ENCODE data around the gene NAXD.

Gene NAXD

GRCh38 chr13:110576736-110577476 is 38.4 kb upstream of the NAXD start:
- Histone ChIP-seq H3K9me3 (ENCODE audit: control insufficient read depth in 1 of 2, low read length in 2 of 2) (no peaks in the 10 kb centered on the region), H3K36me3 (ENCODE audit: control insufficient read depth in 1 of 2, insufficient read depth in 2 of 2, low read length in 2 of 2) (no peaks in the 10 kb centered on the region), H3K4me3 (ENCODE audit: low read depth in 1 of 2, low read length in 2 of 2) (no peak overlapping the region), H3K27ac (ENCODE audit: low read depth, low read length) (peak overlapping the region; percentile 32), H3K9ac (ENCODE audit: low read depth in 1 of 2, low read length in 2 of 2) (no peak overlapping the region), H3K4me1 (ENCODE audit: control insufficient read depth in 1 of 2, insufficient read depth in 2 of 2, low read length in 2 of 2) (peaks cover 20 to 22% of the 10 kb centered on the region in 2 donors), H3K27me3 (ENCODE audit: control insufficient read depth in 1 of 2, insufficient read depth in 2 of 2, low read length in 2 of 2) (no peaks in the 10 kb centered on the region)

- Histone ChIP-seq H3K27me3 (ENCODE audit: control insufficient read depth in 1 of 2, insufficient read depth in 2 of 2, low read length in 2 of 2) (no peaks in the 10 kb centered on the region), H3K9ac (ENCODE audit: low read depth in 1 of 2, low read length in 2 of 2) (no peak overlapping the region), H3K27ac (ENCODE audit: low read depth, low read length) (no peak overlapping the region), H3K4me1 (ENCODE audit: control insufficient read depth in 1 of 2, insufficient read depth in 2 of 2, low read length in 2 of 2) (peaks cover 12 to 15% of the 10 kb centered on the region in 2 donors), H3K4me3 (ENCODE audit: low read depth in 1 of 2, low read length in 2 of 2) (no peak overlapping the region), H3K36me3 (ENCODE audit: control insufficient read depth in 1 of 2, insufficient read depth in 2 of 2, low read length in 2 of 2) (no peaks in the 10 kb centered on the region), H3K9me3 (ENCODE audit: control insufficient read depth in 1 of 2, low read length in 2 of 2) (no peaks in the 10 kb centered on the region)
Observed at GRCh38 chr13:110578363-110578762, 37.0 kb upstream of the NAXD start.

- H3K4me1 ChIP-seq (ENCODE audit: control insufficient read depth in 1 of 2, insufficient read depth in 2 of 2, low read length in 2 of 2), result peaks cover 5 to 6% of the 10 kb centered on the region in 2 donors
- no peak overlapping the region for H3K27ac ChIP-seq (ENCODE audit: low read depth, low read length)
- H3K36me3 ChIP-seq (ENCODE audit: control insufficient read depth in 1 of 2, insufficient read depth in 2 of 2, low read length in 2 of 2), result no peaks in the 10 kb centered on the region
- H3K27me3 ChIP-seq (ENCODE audit: control insufficient read depth in 1 of 2, insufficient read depth in 2 of 2, low read length in 2 of 2), result no peaks in the 10 kb centered on the region
- no peaks in the 10 kb centered on the region for H3K9me3 ChIP-seq (ENCODE audit: control insufficient read depth in 1 of 2, low read length in 2 of 2)
- no peak overlapping the region for H3K4me3 ChIP-seq (ENCODE audit: low read depth in 1 of 2, low read length in 2 of 2)
- H3K9ac ChIP-seq (ENCODE audit: low read depth in 1 of 2, low read length in 2 of 2), result no peak overlapping the region
Observed at GRCh38 chr13:110580800-110581199, 34.5 kb upstream of the NAXD start.

- Histone ChIP-seq H3K4me1 (ENCODE audit: control insufficient read depth in 1 of 2, insufficient read depth in 2 of 2, low read length in 2 of 2) (no peaks in the 10 kb centered on the region), H3K36me3 (ENCODE audit: control insufficient read depth in 1 of 2, insufficient read depth in 2 of 2, low read length in 2 of 2) (no peaks in the 10 kb centered on the region), H3K9ac (ENCODE audit: low read depth in 1 of 2, low read length in 2 of 2) (no peak overlapping the region), H3K4me3 (ENCODE audit: low read depth in 1 of 2, low read length in 2 of 2) (no peak overlapping the region), H3K27ac (ENCODE audit: low read depth, low read length) (no peak overlapping the region), H3K27me3 (ENCODE audit: control insufficient read depth in 1 of 2, insufficient read depth in 2 of 2, low read length in 2 of 2) (no peaks in the 10 kb centered on the region), H3K9me3 (ENCODE audit: control insufficient read depth in 1 of 2, low read length in 2 of 2) (no peaks in the 10 kb centered on the region)
Observed at GRCh38 chr13:110581506-110582185, 33.7 kb upstream of the NAXD start.

- Histone ChIP-seq H3K9me3 (ENCODE audit: control insufficient read depth in 1 of 2, low read length in 2 of 2) (no peaks in the 10 kb centered on the region), H3K4me1 (ENCODE audit: control insufficient read depth in 1 of 2, insufficient read depth in 2 of 2, low read length in 2 of 2) (no peaks in the 10 kb centered on the region), H3K36me3 (ENCODE audit: control insufficient read depth in 1 of 2, insufficient read depth in 2 of 2, low read length in 2 of 2) (no peaks in the 10 kb centered on the region), H3K9ac (ENCODE audit: low read depth in 1 of 2, low read length in 2 of 2) (no peak overlapping the region), H3K27ac (ENCODE audit: low read depth, low read length) (no peak overlapping the region), H3K4me3 (ENCODE audit: low read depth in 1 of 2, low read length in 2 of 2) (no peak overlapping the region), H3K27me3 (ENCODE audit: control insufficient read depth in 1 of 2, insufficient read depth in 2 of 2, low read length in 2 of 2) (no peaks in the 10 kb centered on the region)
Observed at GRCh38 chr13:110582421-110582954, 32.9 kb upstream of the NAXD start.

GRCh38 chr13:110583178-110583865 is 32.0 kb upstream of the NAXD start:
- Histone ChIP-seq H3K9ac (ENCODE audit: low read depth in 1 of 2, low read length in 2 of 2) (no peak overlapping the region), H3K4me1 (ENCODE audit: control insufficient read depth in 1 of 2, insufficient read depth in 2 of 2, low read length in 2 of 2) (no peaks in the 10 kb centered on the region), H3K36me3 (ENCODE audit: control insufficient read depth in 1 of 2, insufficient read depth in 2 of 2, low read length in 2 of 2) (no peaks in the 10 kb centered on the region), H3K9me3 (ENCODE audit: control insufficient read depth in 1 of 2, low read length in 2 of 2) (no peaks in the 10 kb centered on the region), H3K27ac (ENCODE audit: low read depth, low read length) (no peak overlapping the region), H3K4me3 (ENCODE audit: low read depth in 1 of 2, low read length in 2 of 2) (no peak overlapping the region), H3K27me3 (ENCODE audit: control insufficient read depth in 1 of 2, insufficient read depth in 2 of 2, low read length in 2 of 2) (no peaks in the 10 kb centered on the region)

- no peaks in the 10 kb centered on the region for H3K36me3 ChIP-seq (ENCODE audit: control insufficient read depth in 1 of 2, insufficient read depth in 2 of 2, low read length in 2 of 2)
- no peak overlapping the region for H3K4me3 ChIP-seq (ENCODE audit: low read depth in 1 of 2, low read length in 2 of 2)
- no peaks in the 10 kb centered on the region for H3K4me1 ChIP-seq (ENCODE audit: control insufficient read depth in 1 of 2, insufficient read depth in 2 of 2, low read length in 2 of 2)
- H3K9ac ChIP-seq (ENCODE audit: low read depth in 1 of 2, low read length in 2 of 2), result no peak overlapping the region
- H3K9me3 ChIP-seq (ENCODE audit: control insufficient read depth in 1 of 2, low read length in 2 of 2), result no peaks in the 10 kb centered on the region
- no peak overlapping the region for H3K27ac ChIP-seq (ENCODE audit: low read depth, low read length)
- H3K27me3 ChIP-seq (ENCODE audit: control insufficient read depth in 1 of 2, insufficient read depth in 2 of 2, low read length in 2 of 2), result no peaks in the 10 kb centered on the region
Observed at GRCh38 chr13:110589793-110590390, 25.5 kb upstream of the NAXD start.

- Histone ChIP-seq H3K27me3 (ENCODE audit: control insufficient read depth in 1 of 2, insufficient read depth in 2 of 2, low read length in 2 of 2) (no peaks in the 10 kb centered on the region), H3K27ac (ENCODE audit: low read depth, low read length) (no peak overlapping the region), H3K9ac (ENCODE audit: low read depth in 1 of 2, low read length in 2 of 2) (no peak overlapping the region)
Observed at GRCh38 chr13:110590577-110590976, 24.8 kb upstream of the NAXD start.

GRCh38 chr13:110592665-110593064 is 22.7 kb upstream of the NAXD start:
- H3K9ac ChIP-seq (ENCODE audit: low read depth in 1 of 2, low read length in 2 of 2), result no peak overlapping the region
- H3K27me3 ChIP-seq (ENCODE audit: control insufficient read depth in 1 of 2, insufficient read depth in 2 of 2, low read length in 2 of 2), result no peaks in the 10 kb centered on the region
- no peaks in the 10 kb centered on the region for H3K9me3 ChIP-seq (ENCODE audit: control insufficient read depth in 1 of 2, low read length in 2 of 2)
- no peak overlapping the region for H3K4me3 ChIP-seq (ENCODE audit: low read depth in 1 of 2, low read length in 2 of 2)
- H3K36me3 ChIP-seq (ENCODE audit: control insufficient read depth in 1 of 2, insufficient read depth in 2 of 2, low read length in 2 of 2), result no peaks in the 10 kb centered on the region
- H3K4me1 ChIP-seq (ENCODE audit: control insufficient read depth in 1 of 2, insufficient read depth in 2 of 2, low read length in 2 of 2), result no peaks in the 10 kb centered on the region
- H3K27ac ChIP-seq (ENCODE audit: low read depth, low read length), result no peak overlapping the region

More at GRCh38 chr13:110590577-110590976, 24.8 kb upstream of the NAXD start:
- Histone ChIP-seq H3K4me1 (ENCODE audit: control insufficient read depth in 1 of 2, insufficient read depth in 2 of 2, low read length in 2 of 2) (no peaks in the 10 kb centered on the region), H3K9me3 (ENCODE audit: control insufficient read depth in 1 of 2, low read length in 2 of 2) (no peaks in the 10 kb centered on the region), H3K4me3 (ENCODE audit: low read depth in 1 of 2, low read length in 2 of 2) (no peak overlapping the region), H3K36me3 (ENCODE audit: control insufficient read depth in 1 of 2, insufficient read depth in 2 of 2, low read length in 2 of 2) (no peaks in the 10 kb centered on the region)

All from duodenal mucosa (tissue), 2 donors.